Measurements from ENCODE around the gene SFSWAP. TPM values are rescaled to one million over a fixed set of nuclear protein-coding genes. Genes with fewer than 3 reads are reported as not detected.

Gene SFSWAP
- total and polyA plus RNA-seq, 2 of the 8 experiments (the other 6 are each of a cell fraction or from before 2014, with no cell fraction given) = 36.5 to 49.5 TPM

DNA sequence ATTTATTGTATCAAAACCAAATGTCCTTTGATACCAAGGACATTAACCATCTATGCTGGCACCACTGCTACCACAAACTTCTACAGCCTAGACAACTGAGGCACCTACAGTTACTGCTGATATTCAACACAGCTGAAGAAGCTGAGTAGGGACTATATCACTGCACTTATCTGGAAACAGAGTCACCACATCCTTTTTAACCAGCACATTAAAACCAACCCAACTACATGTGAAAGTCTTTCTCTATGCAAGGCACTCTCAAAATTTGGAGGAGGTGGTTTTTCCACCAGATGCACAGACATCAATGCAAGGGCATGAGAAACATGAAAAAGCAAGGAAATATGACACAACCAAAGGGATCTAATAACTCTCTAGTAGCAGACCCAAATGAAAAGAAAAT is 7.7 kb upstream of the SFSWAP start:
- Histone ChIP-seq H3K18ac (ENCODE audit: extremely low read depth, low read length) (no peak overlapping the region), H4K91ac (replicated peaks; ENCODE audit: insufficient read length, low read length) (no peak overlapping the region), H2AFZ (ENCODE audit: low read length) (no peak overlapping the region), H3K4me3 (ENCODE audit: extremely low read depth in 1 of 4, insufficient read depth in 2 of 4, low read depth in 3 of 4, low read length in 4 of 4) (no peak overlapping the region), H2BK12ac (ENCODE audit: low read depth, low read length) (no peak overlapping the region), H4K20me1 (replicated peaks in 1 of 2; ENCODE audit: control insufficient read depth in 1 of 2, insufficient read depth in 2 of 2, low read length in 2 of 2) (no peaks in the 10 kb centered on the region), H3K4me2 (ENCODE audit: insufficient read depth in 1 of 2, low read depth in 2 of 2, low read length in 2 of 2) (no peak overlapping the region), H2BK20ac (ENCODE audit: low read length) (no peak overlapping the region), H3K27ac (ENCODE audit: low read depth, low read length) (no peak overlapping the region), H2AK5ac (ENCODE audit: low read depth, low read length) (no peak overlapping the region), H3K14ac (ENCODE audit: insufficient read length) (no peak overlapping the region), H3K23me2 (ENCODE audit: low read depth, low read length) (no peaks in the 10 kb centered on the region), H3K9me3 (ENCODE audit: insufficient read depth in 2 of 2, low read depth in 1 of 2, low read length in 1 of 2) (peaks cover 0 to 3% of the 10 kb centered on the region in 2 experiments; a peak in 1 of 4 replicates), H3K4ac (replicated peaks; ENCODE audit: insufficient read length, low read depth, low read length) (no peak overlapping the region), H3K23ac (ENCODE audit: insufficient read length) (no peak overlapping the region), H4K5ac (ENCODE audit: insufficient read length, low read depth, low read length) (no peak overlapping the region), H3K79me1 (ENCODE audit: low read depth, low read length) (no peaks in the 10 kb centered on the region), H3K79me2 (ENCODE audit: control insufficient read depth in 1 of 2, insufficient read depth in 2 of 2, low read length in 2 of 2) (no peaks in the 10 kb centered on the region), H3K9ac (replicated peaks in 1 of 4; ENCODE audit: extremely low read depth in 1 of 4, low read depth in 3 of 4, low read length in 3 of 4) (no peak overlapping the region), H2BK15ac (ENCODE audit: low read length) (no peak overlapping the region), H3K36me3 (ENCODE audit: control insufficient read depth in 2 of 4, insufficient read depth in 4 of 4, low read length in 3 of 4) (no peaks in the 10 kb centered on the region; a peak in 1 of 8 replicates), H4K8ac (ENCODE audit: extremely low read depth, insufficient read depth, low read length) (no peak overlapping the region), H3K27me3 (replicated peaks in 1 of 4; ENCODE audit: control insufficient read depth in 3 of 4, extremely low read depth in 1 of 4, insufficient read depth in 3 of 4, low read length in 3 of 4) (peaks cover 0 to 2% (median under 1%) of the 10 kb centered on the region in 4 experiments; a peak in 3 of 7 replicates), H2BK5ac (ENCODE audit: low read depth, low read length) (no peak overlapping the region), H3K56ac (replicated peaks; ENCODE audit: insufficient read length, low read depth, low read length) (no peak overlapping the region), H3K4me1 (replicated peaks in 1 of 4; ENCODE audit: control insufficient read depth in 3 of 4, insufficient read depth in 4 of 4, low read length in 3 of 4) (no peaks in the 10 kb centered on the region), H2BK120ac (replicated peaks; ENCODE audit: low read depth, low read length) (no peak overlapping the region)
- FAIRE-seq = no peak
- no peak for DNase-seq (ENCODE audit: low read depth in 1 of 2, low spot score in 2 of 2)
- POLR2A ChIA-PET (ENCODE audit: partially characterized antibody) = no interaction called here
- CTCF ChIA-PET (ENCODE audit: partially characterized antibody) = interaction anchor here (1.1 kb wide), 1 partner anchor 11 kb away, joined by 3 read pairs; no protein-coding TSS in a partner anchor
- TF ChIP-seq CBX8 (IDR thresholded peaks at IDR 0.05; ENCODE audit: borderline replicate concordance, low read depth, low read length) (no peak), TEAD4 (IDR thresholded peaks at IDR 0.05; ENCODE audit: low read depth, low read length) (no peak), KDM5A (IDR thresholded peaks at IDR 0.05; ENCODE audit: low read length) (no peak), CHD2 (IDR thresholded peaks at IDR 0.05; ENCODE audit: low read length) (no peak), SIX5 (IDR thresholded peaks at IDR 0.05; ENCODE audit: low read depth, low read length) (no peak), YY1 (IDR thresholded peaks at IDR 0.05; ENCODE audit: low read depth, low read length) (no peak), JUN (IDR thresholded peaks at IDR 0.05; ENCODE audit: low read depth, low read length) (no peak), BCL11A (IDR thresholded peaks at IDR 0.05; ENCODE audit: low read depth in 2 of 2, low read length in 2 of 2) (no peak), HDAC2 (IDR thresholded peaks at IDR 0.05; ENCODE audit: borderline replicate concordance in 1 of 2, low read depth in 2 of 2, low read length in 2 of 2) (no peak), FOSL1 (IDR thresholded peaks at IDR 0.05; ENCODE audit: insufficient read depth, low read depth, low read length) (no peak), SAP30 (IDR thresholded peaks at IDR 0.05; ENCODE audit: insufficient read depth, insufficient replicate concordance, low read length) (no peak), RXRA (IDR thresholded peaks at IDR 0.05; ENCODE audit: insufficient read depth, low read depth, low read length) (no peak), ASH2L (IDR thresholded peaks at IDR 0.05; ENCODE audit: low read length) (no peak), SP1 (IDR thresholded peaks at IDR 0.05; ENCODE audit: low read depth, low read length) (no peak), POLR2AphosphoS5 (IDR thresholded peaks at IDR 0.05; ENCODE audit: low read depth, low read length) (no peak)
- TF ChIP-seq, protein P1, sequence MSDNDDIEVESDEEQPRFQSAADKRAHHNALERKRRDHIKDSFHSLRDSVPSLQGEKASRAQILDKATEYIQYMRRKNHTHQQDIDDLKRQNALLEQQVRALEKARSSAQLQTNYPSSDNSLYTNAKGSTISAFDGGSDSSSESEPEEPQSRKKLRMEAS (IDR thresholded peaks at IDR 0.05) = no peak
